Ectodermal cell (in vitro differentiated cells): ENCODE measurements around the gene SIRT2. TPM values are rescaled to one million over a fixed set of nuclear protein-coding genes. Genes with fewer than 3 reads are reported as not detected.
A peak's percentile ranks its signal among the peaks of the same experiment; 100 is the strongest.
"Not testable (repeated sequence)": the region's sequence is repeated elsewhere in the genome, so short reads cannot be mapped to it uniquely, and the experiment has no call there.

Experiments
- H3K27ac ChIP-seq: 2 replicates; pipeline ENCODE4 v1.7.0; 2013; ENCODE audit warnings: mild to moderate bottlenecking, low read depth, low read length; ENCODE audit not compliant: insufficient read depth, poor library complexity, severe bottlenecking
- H3K27me3 ChIP-seq: 2 replicates; pipeline ENCODE4 v1.7.0; 2013; ENCODE audit warnings: mild to moderate bottlenecking, low read length; ENCODE audit not compliant: insufficient read depth, control insufficient read depth, poor library complexity, severe bottlenecking
- H3K36me3 ChIP-seq: one replicate; pipeline ENCODE4 v1.7.0; 2013; ENCODE audit warnings: low read length; ENCODE audit not compliant: control insufficient read depth, insufficient read depth
- H3K4me1 ChIP-seq: one replicate; pipeline ENCODE4 v1.7.0; 2013; ENCODE audit warnings: low read length; ENCODE audit not compliant: control insufficient read depth, insufficient read depth
- H3K4me3 ChIP-seq: 2 replicates; pipeline ENCODE4 v1.7.0; 2013; ENCODE audit warnings: low read depth, low read length, control low read depth; ENCODE audit not compliant: insufficient read depth
- H3K9me3 ChIP-seq: 2 replicates; pipeline ENCODE4 v1.7.0; 2013; ENCODE audit warnings: mild to moderate bottlenecking, low read length, moderate library complexity; ENCODE audit not compliant: control insufficient read depth
- WGBS, 2 experiments: methylation state at CpG; one replicate each; pipeline ENCODE4 v1.1.7; 2013; ENCODE audit warnings: missing lambda C conversion rate in 2 of 2; 5-methylcytosine and 5-hydroxymethylcytosine counted together
- polyA plus RNA-seq, 4 experiments: library from polyadenylated mRNA; stranded (reverse); fragments of 50-300 nt; gene quantifications; one replicate each; pipeline ENCODE4 v1.2.3, GENCODE V29; 2013

SIRT2 gene
- 20.8 TPM for polyA plus RNA-seq (2013, experiment 1 of 4)
- 21.5 TPM for polyA plus RNA-seq (2013, experiment 2 of 4)
- 19.0 TPM for polyA plus RNA-seq (2013, experiment 3 of 4)
- 21.8 TPM for polyA plus RNA-seq (2013, experiment 4 of 4)

GRCh38 chr19:38899447-38900201 lies at the start of gene SIRT2, which contains the start of gene NFKBIB:
Gene SIRT2, minus strand, starts transcription at chr19:38899618. Its CDS starts 97 bp downstream, at chr19:38899521.
Gene NFKBIB, plus strand, starts transcription at chr19:38899969. Its CDS starts 64 bp downstream, at chr19:38900033.
- H3K27me3 ChIP-seq: peaks cover 10% of the 10 kb centered on the region
- peak within 1 kb of the TSS; percentile 81 for H3K4me3 ChIP-seq
- no peaks in the 10 kb centered on the region for H3K9me3 ChIP-seq
- 1 to 2% methylated on average over 64 of the region's 64 CpGs for WGBS, 2 experiments
- no peaks in the 10 kb centered on the region for H3K36me3 ChIP-seq
- H3K27ac ChIP-seq: peak within 1 kb of the TSS; percentile 45
- no peaks in the 10 kb centered on the region for H3K4me1 ChIP-seq

DNA sequence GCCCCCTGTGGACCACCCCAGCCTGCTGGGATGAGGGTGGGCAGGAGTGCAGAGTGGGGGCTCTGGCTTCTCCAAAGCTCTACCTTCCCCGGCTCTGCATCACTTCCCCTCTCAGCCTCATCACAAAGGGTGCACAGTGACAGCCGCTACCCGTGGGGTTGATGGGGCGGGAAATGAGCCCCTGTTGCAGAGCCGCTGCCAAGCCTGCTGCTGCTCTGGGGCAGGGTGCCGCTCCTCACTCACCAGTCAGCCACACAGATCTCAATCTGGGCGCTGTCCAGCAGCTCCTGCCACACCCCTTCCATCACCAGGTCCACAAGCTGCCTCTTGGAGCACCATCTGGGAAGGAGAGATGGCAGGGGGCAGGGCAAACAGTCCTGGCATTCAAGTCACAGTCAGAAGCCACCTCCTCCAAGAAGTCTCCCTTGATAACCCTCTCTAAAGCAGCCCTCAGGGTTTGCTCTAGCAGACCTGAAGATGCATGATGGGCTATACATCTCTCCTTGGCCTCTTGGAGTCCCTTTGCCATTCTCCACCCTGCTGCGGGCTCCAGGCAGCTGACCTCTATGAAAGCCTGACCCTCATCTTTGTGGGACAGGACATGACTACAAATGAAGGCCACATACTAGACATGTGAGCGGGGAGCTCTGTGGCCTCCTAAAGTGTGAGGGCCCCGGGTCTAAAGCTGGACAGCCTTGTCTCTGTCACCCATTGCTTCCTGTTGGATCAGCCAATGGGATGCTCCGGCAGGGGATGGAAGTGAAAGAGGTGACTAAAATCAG lies 47.0 kb upstream of the SIRT2 start:
- Histone ChIP-seq H3K9me3 (no peaks in the 10 kb centered on the region), H3K36me3 (no peaks in the 10 kb centered on the region), H3K4me1 (no peaks in the 10 kb centered on the region), H3K4me3 (no peak overlapping the region), H3K27ac (no peak overlapping the region), H3K27me3 (no peaks in the 10 kb centered on the region)
- 89 to 91% methylated on average over 11 of the region's 11 CpGs for WGBS, 2 experiments

DNA sequence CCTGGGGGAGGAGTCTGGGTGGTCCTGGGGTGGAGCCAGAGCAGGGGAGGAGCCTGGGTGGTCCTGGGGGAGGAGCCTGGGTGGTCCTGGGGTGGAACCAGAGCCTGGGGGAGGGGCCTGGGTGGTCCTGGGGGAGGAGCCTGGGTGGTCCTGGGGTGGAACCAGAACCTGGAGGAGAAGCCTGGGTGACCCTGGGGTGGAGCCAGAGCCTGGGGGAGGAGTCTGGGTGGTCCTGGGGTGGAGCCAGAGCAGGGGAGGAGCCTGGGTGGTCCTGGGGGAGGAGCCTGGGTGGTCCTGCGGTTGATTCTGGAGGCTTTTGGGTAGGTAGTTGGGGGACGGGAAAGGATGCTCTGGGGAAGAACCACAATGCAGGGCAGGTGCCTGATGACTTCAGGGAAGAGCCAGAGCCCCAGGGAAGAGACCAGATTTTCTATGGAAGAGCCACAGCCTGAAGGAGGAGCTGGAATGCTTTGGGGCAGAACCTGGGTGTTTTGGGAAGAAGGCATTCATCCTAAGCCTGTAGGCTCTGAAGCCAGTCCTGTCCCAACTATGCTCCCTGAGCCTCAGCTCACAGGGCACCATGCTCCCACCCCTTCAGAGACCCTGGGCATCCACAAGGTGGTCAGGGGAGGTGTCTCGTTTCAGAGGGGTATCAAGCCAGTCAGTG lies 46.3 kb upstream of the SIRT2 start:
- 87 to 95% methylated on average over 3 of the region's 3 CpGs for WGBS, 2 experiments
- Histone ChIP-seq H3K4me1 (no peaks in the 10 kb centered on the region), H3K4me3 (no peak overlapping the region), H3K27ac (no peak overlapping the region), H3K27me3 (no peaks in the 10 kb centered on the region), H3K9me3 (no peaks in the 10 kb centered on the region), H3K36me3 (no peaks in the 10 kb centered on the region)

GRCh38 chr19:38944981-38945506 lies 45.6 kb upstream of the SIRT2 start:
- H3K4me1 ChIP-seq: no peaks in the 10 kb centered on the region
- H3K27ac ChIP-seq: no peak overlapping the region
- H3K36me3 ChIP-seq: no peaks in the 10 kb centered on the region
- H3K4me3 ChIP-seq: no peak overlapping the region
- 95 to 97% methylated on average over 11 of the region's 12 CpGs for WGBS, 2 experiments
- no peaks in the 10 kb centered on the region for H3K27me3 ChIP-seq
- H3K9me3 ChIP-seq: no peaks in the 10 kb centered on the region

DNA sequence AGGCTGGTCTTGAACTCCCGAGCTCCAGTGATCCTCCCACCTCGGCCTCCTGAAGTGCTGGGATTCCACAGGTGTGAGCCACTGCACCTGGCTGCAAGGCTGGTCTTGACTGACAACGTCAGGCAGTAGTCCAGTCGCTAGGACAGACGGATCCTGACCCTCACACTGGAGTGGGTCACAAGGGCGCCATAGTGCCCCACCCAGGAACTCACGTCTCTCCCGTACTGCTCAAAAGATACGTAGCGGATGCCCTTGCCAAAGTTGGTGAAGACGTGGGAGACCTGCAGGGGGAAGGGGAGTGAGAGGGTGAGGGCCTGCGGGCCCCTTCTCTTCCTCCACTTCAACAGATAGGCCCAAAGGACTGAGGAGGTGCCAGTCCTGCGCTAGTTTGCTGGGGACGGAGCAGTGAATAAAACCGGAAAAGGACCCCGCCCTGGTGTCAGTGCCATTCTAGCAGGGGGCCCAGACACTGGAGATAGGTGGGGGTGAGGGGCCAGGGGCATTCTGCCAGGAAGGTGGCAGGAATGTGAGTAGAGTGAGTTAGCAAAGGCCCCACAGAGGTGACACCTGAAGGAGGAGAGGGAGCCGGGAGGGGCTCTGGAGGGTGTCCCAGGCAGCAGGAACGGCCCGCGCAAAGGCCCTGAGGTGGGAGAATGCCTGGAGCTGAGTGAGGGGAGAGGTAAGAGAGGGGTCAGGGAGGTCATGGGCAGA lies 43.2 kb upstream of the SIRT2 start:
- 92 to 95% methylated on average over 20 of the region's 20 CpGs for WGBS, 2 experiments

GRCh38 chr19:38941979-38942378 lies 42.6 kb upstream of the SIRT2 start:
- Histone ChIP-seq H3K36me3 (no peaks in the 10 kb centered on the region), H3K27me3 (no peaks in the 10 kb centered on the region), H3K4me3 (no peak overlapping the region), H3K9me3 (no peaks in the 10 kb centered on the region), H3K4me1 (no peaks in the 10 kb centered on the region), H3K27ac (no peak overlapping the region)
- 91 to 92% methylated on average over 2 of the region's 2 CpGs for WGBS, 2 experiments

More for the DNA sequence above, 43.2 kb upstream of the SIRT2 start:
- no peaks in the 10 kb centered on the region for H3K36me3 ChIP-seq
- H3K9me3 ChIP-seq: no peaks in the 10 kb centered on the region
- no peaks in the 10 kb centered on the region for H3K4me1 ChIP-seq
- no peak overlapping the region for H3K4me3 ChIP-seq
- H3K27ac ChIP-seq: no peak overlapping the region
- H3K27me3 ChIP-seq: no peaks in the 10 kb centered on the region

- H3K36me3 ChIP-seq, H3K9me3 ChIP-seq, H3K4me1 ChIP-seq, H3K4me3 ChIP-seq, H3K27me3 ChIP-seq, H3K27ac ChIP-seq: not testable (repeated sequence)
- WGBS, 2 experiments: 92 to 94% methylated on average over 5 of the region's 5 CpGs
These were observed 42.0 kb upstream of the SIRT2 start for GRCh38 chr19:38941466-38941865.

- H3K4me3 ChIP-seq: no peak overlapping the region
- no peaks in the 10 kb centered on the region for H3K27me3 ChIP-seq
- 89% methylated on average over 5 of the region's 5 CpGs for WGBS, 2 experiments
- H3K36me3 ChIP-seq: no peaks in the 10 kb centered on the region
- H3K27ac ChIP-seq: no peak overlapping the region
- no peaks in the 10 kb centered on the region for H3K9me3 ChIP-seq
- H3K4me1 ChIP-seq: no peaks in the 10 kb centered on the region
These were observed 40.5 kb upstream of the SIRT2 start for GRCh38 chr19:38939957-38940356.

- no peak overlapping the region for H3K27ac ChIP-seq
- H3K4me1 ChIP-seq: no peaks in the 10 kb centered on the region
- H3K9me3 ChIP-seq: no peaks in the 10 kb centered on the region
- peaks cover 15% of the 10 kb centered on the region for H3K36me3 ChIP-seq
- H3K4me3 ChIP-seq: no peak overlapping the region
- no peaks in the 10 kb centered on the region for H3K27me3 ChIP-seq
- 85 to 93% methylated on average over 4 of the region's 4 CpGs for whole genome bisulfite sequencing, 2 experiments
These were observed 34.1 kb upstream of the SIRT2 start for GRCh38 chr19:38933544-38933943.
